K562 (cell line): ENCODE measurements around the gene AVPI1. TPM values are rescaled to one million over a fixed set of nuclear protein-coding genes. Genes with fewer than 3 reads are reported as not detected.

ENCODE experiments used
- ATF2 ChIP-seq: sonication (generic); formaldehyde crosslinking; IDR thresholded peaks from 2 replicates; pipeline ENCODE4 v1.8.1; 2022; ENCODE audit warnings: missing genetic modification reagents
- CCNT2 ChIP-seq: IDR thresholded peaks from 2 replicates; pipeline ENCODE4 v1.6.1; 2011; ENCODE audit warnings: borderline replicate concordance, low read depth, mild to moderate bottlenecking, moderate library complexity, mixed read lengths, low read length; ENCODE audit not compliant: insufficient read length; ENCODE audit errors: extremely low read depth
- EGR1 ChIP-seq: fragments of 450-650 bp; conservative IDR thresholded peaks from 2 replicates; pipeline ENCODE4 v1.6.1; 2017; ENCODE audit warnings: mild to moderate bottlenecking
- HDAC1 ChIP-seq, 2 experiments: fragments of 450-650 bp; IDR thresholded peaks; 2 replicates each; pipeline ENCODE4 v1.6.1; 2016 to 2017; ENCODE audit warnings: inconsistent platforms in 1 of 2, mild to moderate bottlenecking in 1 of 2, moderate library complexity in 1 of 2
- HNRNPL ChIP-seq: fragments of 200-400 bp; formaldehyde crosslinking; IDR thresholded peaks from 2 replicates; pipeline ENCODE4 v1.6.1; 2017; ENCODE audit warnings: low read depth, mild to moderate bottlenecking, low read length
- KDM1A ChIP-seq, 2 experiments: fragments of 450-650 bp; IDR thresholded peaks; 2 replicates each; pipeline ENCODE4 v1.6.1; 2016; ENCODE audit warnings: mild to moderate bottlenecking in 2 of 2
- KLF16 ChIP-seq: IDR thresholded peaks from 2 replicates; pipeline ENCODE4 v1.6.1; 2016; ENCODE audit warnings: antibody characterized with exemption
- MED1 ChIP-seq: sonication (generic); formaldehyde crosslinking; IDR thresholded peaks from 2 replicates; pipeline ENCODE4 v1.8.1; 2023; ENCODE audit warnings: missing genetic modification reagents, borderline replicate concordance
- NFYB ChIP-seq: IDR thresholded peaks from 2 replicates; pipeline ENCODE4 v1.6.1; 2011; ENCODE audit warnings: mild to moderate bottlenecking, moderate library complexity; ENCODE audit not compliant: insufficient read length; ENCODE audit errors: extremely low read depth
- NR1H2 ChIP-seq: sonication (generic); formaldehyde crosslinking; IDR thresholded peaks from 2 replicates; pipeline ENCODE4 v1.4.0; 2020; ENCODE audit warnings: mild to moderate bottlenecking, missing genetic modification reagents
- PCBP1 ChIP-seq: fragments of 200-400 bp; formaldehyde crosslinking; IDR thresholded peaks from 2 replicates; pipeline ENCODE4 v1.6.1; 2018; ENCODE audit warnings: mild to moderate bottlenecking, low read depth, low read length; ENCODE audit not compliant: poor library complexity, severe bottlenecking
- POU5F1 ChIP-seq: fragments of 150-350 bp; IDR thresholded peaks from 2 replicates; pipeline ENCODE4 v1.6.1; 2014; ENCODE audit warnings: borderline replicate concordance, low read length, low read depth, mild to moderate bottlenecking; ENCODE audit not compliant: partially characterized antibody
- REST ChIP-seq, 2 experiments: fragments of 450-650 bp; formaldehyde crosslinking in 1 of 2; IDR thresholded peaks; 2 replicates each; pipeline versions ENCODE4 v1.4.0 to v1.6.1; 2014 to 2020; ENCODE audit warnings: mild to moderate bottlenecking in 2 of 2, borderline replicate concordance in 1 of 2, low read depth in 1 of 2
- SIN3B ChIP-seq: fragments of 450-650 bp; IDR thresholded peaks from 2 replicates; pipeline ENCODE4 v1.6.1; 2017; ENCODE audit warnings: low read depth, mild to moderate bottlenecking, moderate library complexity
- ZBTB7A ChIP-seq: IDR thresholded peaks from 2 replicates; pipeline ENCODE4 v1.6.1; 2011; ENCODE audit warnings: low read depth, mild to moderate bottlenecking, low read length, moderate library complexity, borderline replicate concordance; ENCODE audit not compliant: control insufficient read depth
- ZC3H8 ChIP-seq: fragments of 450-650 bp; IDR thresholded peaks from 2 replicates; pipeline ENCODE4 v1.6.1; 2017
- ZNF282 ChIP-seq: sonication (generic); formaldehyde crosslinking; IDR thresholded peaks from 2 replicates; pipeline ENCODE4 v1.8.1; 2023; ENCODE audit warnings: missing genetic modification reagents
- ZNF444 ChIP-seq: fragments of 250-450 bp; sonication (Bioruptor Pico); IDR thresholded peaks from 2 replicates; pipeline ENCODE4 v1.4.0; 2020; ENCODE audit warnings: mild to moderate bottlenecking, moderate library complexity
- polyA plus RNA-seq, 8 experiments: library from polyadenylated mRNA; depleted of rRNA in 4 of 8; stranded (reverse) in 5 of 8; unstranded in 3 of 8; fragments of >200 nt; fragmentation: Nextera tagmentation in 2 of 8; fragmentation: Illumina TruSeq in 1 of 8; extraction: Ambion mirVana in 2 of 8; extraction: Trizol in 1 of 8; gene quantifications; 2 replicates each; pipeline versions ENCODE4 v1.2.1 to v1.2.3, GENCODE V29; 2011 to 2014; ENCODE audit warnings: inconsistent platforms in 1 of 8, missing spikeins in 1 of 8
- total RNA-seq, 7 experiments: library from RNA; depleted of rRNA in 6 of 7; stranded (reverse); fragments of >200 nt in 6 of 7; fragmentation: Illumina TruSeq in 2 of 7; extraction: Trizol in 2 of 7; gene quantifications; 2 replicates each; pipeline versions ENCODE4 v1.2.1 to v1.2.3, GENCODE V29; 2011 to 2021; ENCODE audit warnings: low replicate concordance in 1 of 7

AVPI1 gene
- total and polyA plus RNA-seq, 9 of the 15 experiments (the other 6 are each of a cell fraction or from before 2014, with no cell fraction given): 0.90 to 10.4 (median 7.4) TPM

- peak; percentile 30; the same call in 1 of the 2 replicates for TF ChIP-seq REST (IDR thresholded peaks at IDR 0.05; ENCODE audit: borderline replicate concordance)
- no peak for TF ChIP-seq REST (CRISPR knock-in tag; IDR thresholded peaks at IDR 0.05; ENCODE audit: low read depth)
- TF ChIP-seq HDAC1 (IDR thresholded peaks at IDR 0.05): peak in 1 of 2 experiments; percentile 55; a peak in 2 of 4 replicates
- no peak for TF ChIP-seq ZNF444 (CRISPR knock-in tag)
- peak; percentile 24; the same call in 1 of the 2 replicates for TF ChIP-seq ZBTB7A
- TF ChIP-seq MED1 (CRISPR knock-in tag): no peak
- no peak for TF ChIP-seq ZC3H8
- peak; percentile 63 for TF ChIP-seq EGR1
- TF ChIP-seq HNRNPL: no peak
- no peak for TF ChIP-seq NR1H2 (CRISPR knock-in tag)
- no peak for TF ChIP-seq POU5F1
- TF ChIP-seq SIN3B: peak; percentile 59; the same call in 1 of the 2 replicates
- TF ChIP-seq NFYB: no peak
- no peak for TF ChIP-seq ATF2 (CRISPR knock-in tag)
- peak; percentile 40 to 55; a peak in 3 of 4 replicates for TF ChIP-seq KDM1A (IDR thresholded peaks at IDR 0.05)
- TF ChIP-seq KLF16: no peak
- TF ChIP-seq CCNT2: peak; percentile 47
- TF ChIP-seq ZNF282 (CRISPR knock-in tag): 0 out of 2 replicates have a peak, but pooled peaks have one; percentile 41
- TF ChIP-seq PCBP1: no peak
Observed at GRCh38 chr10:97640868-97641811, 45.9 kb downstream of the AVPI1 start (continued).
